ENCODE measurements around the gene TRIP10.

TRIP10 gene

DNA sequence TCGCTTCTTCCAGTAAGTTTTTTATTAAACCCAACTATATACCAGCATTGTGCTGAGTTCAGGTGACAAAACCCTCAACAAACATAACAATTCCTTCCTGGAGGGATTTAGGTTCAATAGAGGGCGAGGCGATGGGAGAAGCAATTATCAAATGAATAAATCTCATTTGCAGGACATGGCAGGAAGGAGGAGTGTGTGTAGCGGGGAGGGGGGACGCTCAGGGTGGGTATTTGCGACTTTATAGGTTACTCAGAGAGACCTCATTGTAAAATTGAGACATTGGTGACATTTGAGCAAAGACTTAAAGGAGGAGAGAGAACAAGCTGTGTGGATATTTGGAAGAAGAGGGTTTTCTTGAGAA lies 22.9 kb upstream of the TRIP10 start:
- H3K4me3 ChIP-seq (ENCODE audit: low read depth, low read length) = no peak overlapping the region
- TF ChIP-seq CTCF (IDR thresholded peaks at IDR 0.05; ENCODE audit: low read depth, low read length, missing control alignments) = no peak
- no peak for DNase-seq (ENCODE audit: low read depth)
- in situ Hi-C loops (cut with HindIII; ENCODE audit: low sequenced_read_pairs) = no loop called here

DNA sequence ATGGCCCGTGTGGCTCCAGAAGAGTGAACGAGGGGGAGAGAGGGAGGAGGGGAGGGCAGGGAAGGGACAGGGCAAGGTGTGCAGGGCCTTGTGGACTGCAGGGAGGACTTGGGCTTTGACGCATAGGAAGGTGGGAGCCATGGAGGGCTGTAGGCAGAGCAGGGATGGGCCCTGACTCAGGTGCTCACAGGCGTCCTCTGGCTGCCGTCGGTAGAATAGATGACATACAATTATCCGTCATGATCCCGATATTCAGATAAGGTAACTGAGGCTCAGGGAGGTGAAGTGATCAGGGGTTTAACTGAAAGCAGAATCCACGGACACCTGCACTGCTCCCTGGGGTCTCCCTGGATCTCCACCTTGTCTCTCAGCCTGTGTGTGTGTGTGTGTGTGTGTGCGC lies 22.4 kb upstream of the TRIP10 start:
- in situ Hi-C loops (cut with HindIII; ENCODE audit: low sequenced_read_pairs) = no loop called here
- DNase-seq (ENCODE audit: low read depth) = no peak

DNA sequence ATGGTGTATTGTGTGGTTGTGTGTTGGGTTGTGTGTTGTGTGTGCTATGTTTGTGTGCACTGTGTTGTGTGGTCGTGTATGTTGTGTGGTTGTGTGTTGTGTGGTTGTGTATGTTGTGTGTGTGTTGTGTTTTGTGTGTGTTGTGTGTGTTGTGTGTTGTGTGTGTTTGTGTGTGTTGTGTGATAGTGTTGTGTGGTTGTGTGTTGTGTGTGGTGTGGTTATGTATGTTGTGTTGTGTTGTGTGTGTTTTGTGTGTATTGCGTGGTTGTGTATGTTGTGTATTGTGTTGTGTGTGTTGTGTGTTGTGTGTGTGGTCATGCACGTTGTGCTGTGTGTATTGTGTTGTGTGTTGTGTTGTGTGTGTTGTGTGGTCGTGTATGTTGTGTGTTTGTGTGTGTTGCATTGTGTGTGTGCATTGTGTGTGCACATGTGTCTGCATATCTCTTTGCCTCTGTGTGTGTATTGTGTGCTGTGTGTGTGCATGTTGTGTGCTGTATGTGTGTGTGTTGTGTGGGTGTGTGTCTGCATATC lies 22.0 kb upstream of the TRIP10 start:
- no peak for DNase-seq (ENCODE audit: low read depth)

More for the DNA sequence above, 22.4 kb upstream of the TRIP10 start:
- TF ChIP-seq CTCF (IDR thresholded peaks at IDR 0.05; ENCODE audit: low read depth, low read length, missing control alignments) = no peak
- H3K4me3 ChIP-seq (ENCODE audit: low read depth, low read length) = no peak overlapping the region

DNA sequence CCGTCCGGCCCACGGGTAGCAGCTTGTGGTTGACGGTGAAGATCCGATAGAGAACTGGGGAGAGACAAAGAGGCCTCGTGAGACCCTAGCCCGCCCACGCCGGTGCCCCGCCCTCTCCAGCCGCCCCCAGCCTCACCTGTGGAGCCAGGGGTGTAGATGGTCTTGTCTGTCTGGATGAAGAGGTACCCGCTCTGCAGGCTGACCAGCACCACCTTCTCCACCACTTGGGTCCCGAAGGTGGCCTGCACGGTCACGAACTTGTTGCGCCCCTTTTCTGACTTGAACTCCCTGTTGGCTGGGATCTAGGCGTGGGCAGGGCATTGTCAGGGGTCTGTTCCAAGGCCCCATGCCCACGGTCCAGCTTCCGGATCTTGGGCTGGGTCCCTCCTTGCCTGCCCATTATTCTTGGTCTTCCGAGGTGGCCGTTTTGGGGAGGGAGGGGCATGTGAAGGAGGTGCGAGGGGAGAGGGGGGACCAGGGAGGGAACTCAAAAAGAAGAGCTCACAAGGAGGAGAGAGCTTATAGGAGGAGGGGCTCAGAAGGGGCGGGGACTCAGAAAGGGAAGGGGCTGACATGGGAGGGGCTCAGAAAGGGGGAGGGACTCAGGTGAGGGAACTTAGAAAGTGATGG lies 21.3 kb upstream of the TRIP10 start:
- H3K4me3 ChIP-seq (ENCODE audit: low read depth, low read length) = no peak overlapping the region
- no peak for DNase-seq (ENCODE audit: low read depth)
- no peak for TF ChIP-seq CTCF (IDR thresholded peaks at IDR 0.05; ENCODE audit: low read depth, low read length, missing control alignments)
- in situ Hi-C loops (cut with HindIII; ENCODE audit: low sequenced_read_pairs) = no loop called here

More for the DNA sequence above, 22.0 kb upstream of the TRIP10 start:
- in situ Hi-C loops (cut with HindIII; ENCODE audit: low sequenced_read_pairs) = no loop called here
- H3K4me3 ChIP-seq (ENCODE audit: low read depth, low read length) = no peak overlapping the region
- TF ChIP-seq CTCF (IDR thresholded peaks at IDR 0.05; ENCODE audit: low read depth, low read length, missing control alignments) = no peak

GRCh38 chr19:6718741-6719539 lies 20.5 kb upstream of the TRIP10 start:
- no peak for DNase-seq (ENCODE audit: low read depth)
- no peak for TF ChIP-seq CTCF (IDR thresholded peaks at IDR 0.05; ENCODE audit: low read depth, low read length, missing control alignments)
- in situ Hi-C loops (cut with HindIII; ENCODE audit: low sequenced_read_pairs) = no loop called here
- H3K4me3 ChIP-seq (ENCODE audit: low read depth, low read length) = no peak overlapping the region

DNA sequence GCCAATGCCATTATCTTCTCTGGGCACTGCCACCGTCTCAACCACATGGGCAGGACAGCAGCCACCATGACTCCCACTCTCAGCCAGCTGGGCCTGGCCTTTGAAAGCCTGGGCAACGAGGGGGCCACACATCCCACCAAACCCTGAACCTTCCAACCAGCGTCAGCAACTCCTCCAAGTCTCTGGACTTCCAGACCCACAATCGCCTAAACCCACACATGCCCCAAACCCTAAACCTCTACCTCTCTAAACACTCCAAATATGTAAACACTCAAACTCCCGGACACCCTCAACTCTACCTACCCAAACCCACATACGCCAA lies 20.0 kb upstream of the TRIP10 start:
- no peak overlapping the region for H3K4me3 ChIP-seq (ENCODE audit: low read depth, low read length)
- TF ChIP-seq CTCF (IDR thresholded peaks at IDR 0.05; ENCODE audit: low read depth, low read length, missing control alignments) = no peak
- in situ Hi-C loops (cut with HindIII; ENCODE audit: low sequenced_read_pairs) = no loop called here
- no peak for DNase-seq (ENCODE audit: low read depth)

Measured in astrocyte of the cerebellum (primary cell).